Natural killer cell (primary cell): ENCODE measurements around the gene PFKFB3. TPM values are rescaled to one million over a fixed set of nuclear protein-coding genes. Genes with fewer than 3 reads are reported as not detected.
A peak's percentile ranks its signal among the peaks of the same experiment; 100 is the strongest.
"Not testable (repeated sequence)": the region's sequence is repeated elsewhere in the genome, so short reads cannot be mapped to it uniquely, and the experiment has no call there.

ENCODE experiments used
- ATAC-seq, 3 donors: fragments of 150-1000 bp in 2 of 3; fragments of 200-7000 bp in 1 of 3; cut with Tn5 transposase; 1 replicate in 1 of 3; 2 replicates in 2 of 3; pipeline ENCODE4 v1.10.0; 2021; ENCODE audit warnings: mild to moderate bottlenecking in 2 of 3, moderate library complexity in 2 of 3
- DNase-seq, 2 donors: peaks; one replicate each; pipeline versions ENCODE4 v3.0.0 to v3.0.0-alpha.2; 2013 to 2021; ENCODE audit warnings: mixed read lengths in 1 of 2
- H3K27ac ChIP-seq: one replicate; pipeline ENCODE4 v1.5.1; 2013; ENCODE audit warnings: mild to moderate bottlenecking, low read length
- H3K27me3 ChIP-seq: one replicate; pipeline ENCODE4 v1.6.1; 2013; ENCODE audit warnings: low read length; ENCODE audit not compliant: control insufficient read depth, insufficient read depth
- H3K36me3 ChIP-seq: one replicate; pipeline ENCODE4 v1.6.1; 2013; ENCODE audit warnings: low read length; ENCODE audit not compliant: control insufficient read depth, insufficient read depth
- H3K4me1 ChIP-seq: one replicate; pipeline ENCODE4 v1.6.1; 2013; ENCODE audit warnings: low read length; ENCODE audit not compliant: control insufficient read depth, insufficient read depth
- H3K4me3 ChIP-seq: one replicate; pipeline ENCODE4 v1.5.1; 2013; ENCODE audit warnings: low read length
- H3K9me3 ChIP-seq: one replicate; pipeline ENCODE4 v1.6.1; 2013; ENCODE audit warnings: low read length; ENCODE audit not compliant: control insufficient read depth, insufficient read depth
- H3K27ac Mint-ChIP-seq, 2 donors: one replicate each; pipeline ENCODE4 v1.8.0; 2022; ENCODE audit warnings: mild to moderate bottlenecking in 2 of 2, mixed read lengths in 2 of 2, moderate library complexity in 1 of 2
- H3K27me3 Mint-ChIP-seq, 2 donors: one replicate each; pipeline ENCODE4 v1.8.0; 2022; ENCODE audit warnings: low read depth in 2 of 2, mixed read lengths in 2 of 2
- H3K36me3 Mint-ChIP-seq: one replicate; pipeline ENCODE4 v1.8.0; 2022; ENCODE audit warnings: mixed read lengths
- H3K4me1 Mint-ChIP-seq, 2 donors: one replicate each; pipeline ENCODE4 v1.8.0; 2022; ENCODE audit warnings: mixed read lengths in 2 of 2
- H3K4me3 Mint-ChIP-seq: one replicate; pipeline ENCODE4 v1.8.0; 2022; ENCODE audit warnings: mild to moderate bottlenecking, moderate library complexity, mixed read lengths
- H3K9me3 Mint-ChIP-seq, 2 donors: one replicate each; pipeline ENCODE4 v1.8.0; 2022; ENCODE audit warnings: mixed read lengths in 2 of 2
- WGBS: methylation state at CpG from one replicate; pipeline ENCODE4 v1.1.7; 2013; ENCODE audit warnings: missing lambda C conversion rate; ENCODE audit not compliant: insufficient coverage; 5-methylcytosine and 5-hydroxymethylcytosine counted together
- intact Hi-C: fragments of 100-400 bp; cut with micrococcal nuclease; formaldehyde crosslinking; loops from one replicate; pipeline ENCODE4 v1.14.2; 2022
- total RNA-seq, 4 donors: library from RNA; stranded (reverse); fragments of 120-200 nt in 1 of 4; gene quantifications; one replicate each; pipeline versions ENCODE4 v1.2.3 to v1.2.4, GENCODE V29; 2013 to 2022
- TF ChIP-seq, protein P1 (sequence below): fragments of 200-600 bp; IDR thresholded peaks from one replicate; pipeline ENCODE4 v1.8.0; 2022; ENCODE audit warnings: antibody characterized with exemption

PFKFB3 gene
- total RNA-seq, 3 donors from 2014 or later (not counting 1 experiment from before 2014, with no cell fraction given) = 33.4 to 59.7 (median 39.0) TPM

DNA sequence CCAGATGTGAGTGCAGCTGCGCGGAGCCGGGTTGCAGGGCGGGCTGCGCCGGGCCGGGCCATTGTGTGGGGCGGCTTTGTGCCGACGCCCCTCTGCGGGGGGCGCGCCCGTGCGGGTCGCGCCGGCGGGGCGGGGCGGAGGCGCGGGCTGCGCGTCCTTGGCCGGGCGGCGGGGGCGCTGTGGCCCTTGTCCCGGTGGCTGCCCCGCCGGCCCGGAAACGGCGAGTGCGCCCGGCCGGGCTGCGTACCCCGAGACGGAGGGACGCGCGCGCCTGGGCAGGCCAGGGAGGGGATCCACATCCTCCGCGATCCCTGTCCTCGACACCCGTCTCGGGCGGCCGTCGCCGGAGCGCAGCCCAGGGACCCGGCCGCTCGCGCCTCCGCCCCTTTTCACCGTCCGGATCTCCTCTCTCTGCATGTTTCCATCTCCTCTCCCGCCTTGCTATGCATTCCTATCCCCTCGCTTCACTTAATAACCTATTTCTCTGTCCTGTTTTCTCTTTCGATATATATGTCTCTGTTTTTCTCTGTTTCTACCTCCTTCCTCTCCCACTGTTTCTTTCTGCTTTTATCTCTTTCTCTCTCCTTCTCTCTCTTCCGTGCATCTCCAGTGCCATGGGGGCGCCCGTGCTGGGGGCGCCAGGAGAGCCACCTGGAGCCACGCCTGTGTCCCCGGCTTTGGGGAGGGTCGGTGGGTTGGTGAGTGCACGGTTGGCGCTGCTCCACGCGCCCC is 765 bp downstream of the PFKFB3 start:
- TF ChIP-seq, protein P1, sequence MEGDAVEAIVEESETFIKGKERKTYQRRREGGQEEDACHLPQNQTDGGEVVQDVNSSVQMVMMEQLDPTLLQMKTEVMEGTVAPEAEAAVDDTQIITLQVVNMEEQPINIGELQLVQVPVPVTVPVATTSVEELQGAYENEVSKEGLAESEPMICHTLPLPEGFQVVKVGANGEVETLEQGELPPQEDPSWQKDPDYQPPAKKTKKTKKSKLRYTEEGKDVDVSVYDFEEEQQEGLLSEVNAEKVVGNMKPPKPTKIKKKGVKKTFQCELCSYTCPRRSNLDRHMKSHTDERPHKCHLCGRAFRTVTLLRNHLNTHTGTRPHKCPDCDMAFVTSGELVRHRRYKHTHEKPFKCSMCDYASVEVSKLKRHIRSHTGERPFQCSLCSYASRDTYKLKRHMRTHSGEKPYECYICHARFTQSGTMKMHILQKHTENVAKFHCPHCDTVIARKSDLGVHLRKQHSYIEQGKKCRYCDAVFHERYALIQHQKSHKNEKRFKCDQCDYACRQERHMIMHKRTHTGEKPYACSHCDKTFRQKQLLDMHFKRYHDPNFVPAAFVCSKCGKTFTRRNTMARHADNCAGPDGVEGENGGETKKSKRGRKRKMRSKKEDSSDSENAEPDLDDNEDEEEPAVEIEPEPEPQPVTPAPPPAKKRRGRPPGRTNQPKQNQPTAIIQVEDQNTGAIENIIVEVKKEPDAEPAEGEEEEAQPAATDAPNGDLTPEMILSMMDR = no peak
- Histone ChIP-seq H3K27ac (peak overlapping the region; percentile 42), H3K4me1 (peaks cover 31% of the 10 kb centered on the region), H3K9me3 (no peaks in the 10 kb centered on the region), H3K27me3 (peaks cover 2% of the 10 kb centered on the region), H3K4me3 (peak overlapping the region; percentile 59), H3K36me3 (no peaks in the 10 kb centered on the region)
- Mint-ChIP-seq H3K4me3 (peak overlapping the region; percentile 94), H3K36me3 (no peaks in the 10 kb centered on the region), H3K4me1 (peaks cover 21 to 38% of the 10 kb centered on the region in 2 donors), H3K9me3 (no peaks in the 10 kb centered on the region), H3K27me3 (no peaks in the 10 kb centered on the region), H3K27ac (peak overlapping the region; percentile 28 to 77)
- WGBS = under 1% methylated on average over 76 of the region's 76 CpGs
- intact Hi-C loops = loop anchor here (5.0 to 10.0 kb wide), 3 partner anchors 41 to 474 kb away; no protein-coding TSS in a partner anchor
- ATAC-seq (peak; percentile 39 to 61 (median 54)), DNase-seq (peak; percentile 55 to 71)

DNA sequence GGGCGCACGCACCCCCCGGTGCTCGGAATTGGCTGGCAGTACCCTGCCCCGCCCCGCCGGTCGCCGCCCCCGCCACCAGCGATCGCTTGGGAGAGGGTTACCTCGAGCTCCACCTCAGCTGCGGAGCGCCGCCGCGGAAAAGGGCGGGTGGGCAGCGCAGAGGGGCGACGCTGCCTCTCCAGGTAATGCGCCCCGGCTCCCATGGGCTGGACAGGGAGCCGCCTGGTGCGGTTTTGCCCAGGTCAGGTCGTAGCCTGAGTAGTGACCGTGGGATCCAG is 1.3 kb downstream of the PFKFB3 start:
- H3K9me3 ChIP-seq = no peaks in the 10 kb centered on the region
- peaks cover 31% of the 10 kb centered on the region for H3K4me1 ChIP-seq
- peaks cover 2% of the 10 kb centered on the region for H3K27me3 ChIP-seq
- H3K36me3 Mint-ChIP-seq = no peaks in the 10 kb centered on the region
- WGBS = 13% methylated on average over 28 of the region's 28 CpGs
- peak in 1 of 2 donors; percentile 58 for DNase-seq
- H3K9me3 Mint-ChIP-seq = no peaks in the 10 kb centered on the region
- peaks cover 21 to 38% of the 10 kb centered on the region in 2 donors for H3K4me1 Mint-ChIP-seq
- H3K27ac ChIP-seq = no peak overlapping the region
- TF ChIP-seq, protein P1 = no peak
- H3K27me3 Mint-ChIP-seq = no peaks in the 10 kb centered on the region
- H3K4me3 Mint-ChIP-seq = peak overlapping the region; percentile 94
- H3K4me3 ChIP-seq = peak overlapping the region; percentile 54
- H3K36me3 ChIP-seq = no peaks in the 10 kb centered on the region
- peak overlapping the region; percentile 28 to 77 for H3K27ac Mint-ChIP-seq
- ATAC-seq = no peak
- intact Hi-C loops = loop anchor here (5.0 to 10.0 kb wide), 3 partner anchors 42 to 473 kb away; no protein-coding TSS in a partner anchor

DNA sequence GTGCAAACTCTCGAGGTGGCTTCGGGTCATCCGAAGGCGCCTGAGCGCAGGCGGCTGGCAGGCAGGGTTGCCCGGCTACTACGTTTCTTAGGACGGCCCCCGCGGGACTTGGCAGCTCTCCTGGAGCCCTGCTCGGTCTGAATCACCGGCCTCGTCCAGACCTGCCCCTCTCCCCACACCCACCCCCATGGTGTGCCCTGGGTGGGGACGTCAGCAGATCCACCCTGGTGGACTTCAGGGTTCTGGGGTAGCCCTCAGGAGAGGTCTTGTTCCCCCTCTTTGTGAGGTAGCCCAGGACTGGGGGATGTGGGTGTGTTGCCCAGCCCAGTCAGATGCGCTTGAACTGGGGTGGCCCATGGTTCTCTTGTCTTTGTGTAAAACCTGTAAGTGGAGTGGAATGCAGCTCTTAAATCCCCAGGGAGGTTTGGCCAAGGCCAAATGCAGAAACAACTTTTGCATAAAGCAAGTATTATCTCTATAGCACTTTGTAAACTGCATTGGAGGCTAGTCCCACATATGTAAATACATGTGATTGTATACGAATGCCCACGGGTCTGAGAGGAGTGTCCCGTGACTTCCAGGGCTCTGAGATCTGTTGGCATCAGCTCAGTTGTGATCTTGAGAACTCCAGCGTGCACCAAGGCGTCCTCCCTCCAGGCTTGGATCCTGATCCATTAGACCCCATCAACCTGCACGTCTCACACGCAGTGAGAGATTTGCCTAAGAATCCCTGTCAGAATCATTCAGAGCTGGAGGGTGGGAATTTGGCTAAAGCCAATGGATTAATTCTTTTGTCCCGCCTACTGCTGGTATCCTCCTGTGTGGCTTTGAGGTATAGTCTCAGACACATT is 1.8 kb downstream of the PFKFB3 start:
- no peaks in the 10 kb centered on the region for H3K9me3 Mint-ChIP-seq
- no peaks in the 10 kb centered on the region for H3K36me3 ChIP-seq
- H3K27ac Mint-ChIP-seq = no peak overlapping the region
- H3K4me3 ChIP-seq = peak overlapping the region; percentile 54
- no peak overlapping the region for H3K27ac ChIP-seq
- intact Hi-C loops = loop anchor here (5.0 to 10.0 kb wide), 3 partner anchors 42 to 473 kb away; no protein-coding TSS in a partner anchor
- TF ChIP-seq, protein P1 = no peak
- peaks cover 21 to 38% of the 10 kb centered on the region in 2 donors for H3K4me1 Mint-ChIP-seq
- H3K27me3 ChIP-seq = peaks cover 2% of the 10 kb centered on the region
- WGBS = 77% methylated on average over 24 of the region's 24 CpGs
- peak overlapping the region; percentile 94 for H3K4me3 Mint-ChIP-seq
- H3K36me3 Mint-ChIP-seq = no peaks in the 10 kb centered on the region
- ATAC-seq (no peak), DNase-seq (no peak)
- H3K9me3 ChIP-seq = no peaks in the 10 kb centered on the region
- H3K4me1 ChIP-seq = peaks cover 31% of the 10 kb centered on the region
- H3K27me3 Mint-ChIP-seq = no peaks in the 10 kb centered on the region

DNA sequence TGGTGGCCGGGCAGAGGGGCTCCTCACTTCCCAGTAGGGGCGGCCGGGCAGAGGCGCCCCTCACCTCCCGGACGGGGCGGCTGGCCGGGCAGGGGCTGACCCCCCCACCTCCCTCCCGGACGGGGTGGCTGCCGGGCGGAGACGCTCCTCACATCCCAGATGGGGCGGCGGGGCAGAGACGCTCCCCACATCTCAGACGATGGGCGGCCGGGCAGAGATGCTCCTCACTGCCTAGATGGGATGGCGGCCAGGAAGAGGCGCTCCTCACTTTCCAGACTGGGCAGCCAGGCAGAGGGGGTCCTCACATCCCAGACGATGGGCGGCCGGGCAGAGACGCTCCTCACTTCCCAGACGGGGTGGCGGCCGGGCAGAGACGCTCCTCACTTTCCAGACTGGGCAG is 3.8 kb downstream of the PFKFB3 start:
- WGBS = 99% methylated on average over 13 of the region's 29 CpGs
- H3K9me3 Mint-ChIP-seq = not testable (repeated sequence)

More for the DNA sequence above, 3.8 kb downstream of the PFKFB3 start:
- not testable (repeated sequence) for H3K36me3 ChIP-seq, H3K27me3 ChIP-seq, H3K9me3 ChIP-seq, DNase-seq, ATAC-seq, H3K27me3 Mint-ChIP-seq, H3K27ac ChIP-seq, H3K27ac Mint-ChIP-seq, H3K4me3 ChIP-seq, H3K4me3 Mint-ChIP-seq, H3K36me3 Mint-ChIP-seq
- peaks cover 25% of the 10 kb centered on the region for H3K4me1 ChIP-seq
- intact Hi-C loops = loop anchor here (10.0 kb wide), 1 partner anchor 102 kb away; no protein-coding TSS in a partner anchor
- H3K4me1 Mint-ChIP-seq = peaks cover 15 to 25% of the 10 kb centered on the region in 2 donors
